MM.1S (cell line): ENCODE results near the gene GYG2.

Experiments used
- EZH2 ChIP-seq: fragments of 300-600 bp; sonication (generic); optimal IDR thresholded peaks from 2 replicates; pipeline ENCODE3; 2017; ENCODE audit warnings: low read depth, mild to moderate bottlenecking, antibody characterized with exemption, low read length, mixed read lengths
- TF ChIP-seq, protein P1 (sequence below): fragments of 300-600 bp; sonication (generic); IDR thresholded peaks from 2 replicates; pipeline ENCODE4 v1.5.1; 2016; ENCODE audit warnings: antibody characterized with exemption, low read length, mixed read lengths

DNA sequence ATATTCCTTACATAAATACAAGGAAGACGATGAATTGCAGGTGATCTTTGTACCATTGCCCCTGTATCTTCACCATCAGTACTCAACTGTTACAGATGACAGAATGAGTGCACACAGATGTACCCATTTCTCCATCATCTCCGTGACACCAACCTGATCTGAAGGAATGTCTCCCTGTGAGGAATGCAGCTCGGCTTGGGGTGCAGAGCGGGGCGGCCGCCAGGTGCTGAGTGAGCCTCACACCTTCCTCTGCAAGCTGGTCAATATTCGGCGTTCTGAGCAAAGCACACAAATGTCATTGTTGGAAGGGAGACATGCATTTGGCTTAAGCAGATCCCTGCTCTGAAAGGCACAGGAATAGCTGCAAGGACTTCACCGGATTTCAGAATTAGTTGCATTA lies 93.0 kb downstream of the GYG2 start:
- TF ChIP-seq, protein P1, sequence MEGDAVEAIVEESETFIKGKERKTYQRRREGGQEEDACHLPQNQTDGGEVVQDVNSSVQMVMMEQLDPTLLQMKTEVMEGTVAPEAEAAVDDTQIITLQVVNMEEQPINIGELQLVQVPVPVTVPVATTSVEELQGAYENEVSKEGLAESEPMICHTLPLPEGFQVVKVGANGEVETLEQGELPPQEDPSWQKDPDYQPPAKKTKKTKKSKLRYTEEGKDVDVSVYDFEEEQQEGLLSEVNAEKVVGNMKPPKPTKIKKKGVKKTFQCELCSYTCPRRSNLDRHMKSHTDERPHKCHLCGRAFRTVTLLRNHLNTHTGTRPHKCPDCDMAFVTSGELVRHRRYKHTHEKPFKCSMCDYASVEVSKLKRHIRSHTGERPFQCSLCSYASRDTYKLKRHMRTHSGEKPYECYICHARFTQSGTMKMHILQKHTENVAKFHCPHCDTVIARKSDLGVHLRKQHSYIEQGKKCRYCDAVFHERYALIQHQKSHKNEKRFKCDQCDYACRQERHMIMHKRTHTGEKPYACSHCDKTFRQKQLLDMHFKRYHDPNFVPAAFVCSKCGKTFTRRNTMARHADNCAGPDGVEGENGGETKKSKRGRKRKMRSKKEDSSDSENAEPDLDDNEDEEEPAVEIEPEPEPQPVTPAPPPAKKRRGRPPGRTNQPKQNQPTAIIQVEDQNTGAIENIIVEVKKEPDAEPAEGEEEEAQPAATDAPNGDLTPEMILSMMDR, result no peak
- no peak for TF ChIP-seq EZH2
